Pons (tissue), 1 donor: Measurements from ENCODE around the gene DDX24.
A peak's percentile ranks its signal among the peaks of the same experiment; 100 is the strongest.

Experiments used
- DNase-seq: peaks from one replicate; pipeline ENCODE4 v3.0.0-alpha.2; 2016; ENCODE audit warnings: low spot score

DDX24 gene

GRCh38 chr14:94080621-94081385, at the start of gene DDX24, which contains the start of gene IFI27L1:
TSS of gene DDX24 (minus strand) at chr14:94081202. CDS start at chr14:94079742, 1,460 bp downstream.
TSS of gene IFI27L1 (plus strand) at chr14:94081310. CDS start at chr14:94096938, 15,628 bp downstream.
- DNase-seq, result peak; percentile 91

GRCh38 chr14:94129758-94130414, 48.9 kb upstream of the DDX24 start:
- peak; percentile 70 for DNase-seq

GRCh38 chr14:94129111-94129757, 48.2 kb upstream of the DDX24 start, which contains the start of gene IFI27L2:
TSS of gene IFI27L2 (minus strand) at chr14:94129604. CDS start at chr14:94129564, 40 bp downstream.
- DNase-seq, result peak; percentile 89

- no peak for DNase-seq
Measured at GRCh38 chr14:94128216-94128839, 47.3 kb upstream of the DDX24 start.

- no peak for DNase-seq
Measured at GRCh38 chr14:94127330-94127729, 46.3 kb upstream of the DDX24 start.

GRCh38 chr14:94126800-94127199, 45.8 kb upstream of the DDX24 start:
- no peak for DNase-seq

- no peak for DNase-seq
Measured at GRCh38 chr14:94126419-94126677, 45.3 kb upstream of the DDX24 start.

GRCh38 chr14:94125659-94126418, 44.8 kb upstream of the DDX24 start:
- DNase-seq, result no peak

GRCh38 chr14:94124582-94125377, 43.8 kb upstream of the DDX24 start:
- DNase-seq, result no peak

- no peak for DNase-seq
Measured at GRCh38 chr14:94123868-94124267, 42.9 kb upstream of the DDX24 start.

GRCh38 chr14:94123296-94123695, 42.3 kb upstream of the DDX24 start:
- DNase-seq, result no peak

GRCh38 chr14:94122438-94122837, 41.4 kb upstream of the DDX24 start:
- no peak for DNase-seq

GRCh38 chr14:94121485-94121884, 40.5 kb upstream of the DDX24 start:
- DNase-seq, result no peak

- DNase-seq, result no peak
Measured at GRCh38 chr14:94120667-94121340, 39.8 kb upstream of the DDX24 start.

GRCh38 chr14:94119071-94119470, 38.1 kb upstream of the DDX24 start:
- no peak for DNase-seq

GRCh38 chr14:94117856-94118255, 36.9 kb upstream of the DDX24 start:
- no peak for DNase-seq

- no peak for DNase-seq
Measured at GRCh38 chr14:94116701-94117100, 35.7 kb upstream of the DDX24 start.

GRCh38 chr14:94115631-94116030, 34.6 kb upstream of the DDX24 start:
- DNase-seq, result no peak

GRCh38 chr14:94115058-94115591, 34.1 kb upstream of the DDX24 start:
- peak; percentile 20 for DNase-seq

GRCh38 chr14:94114589-94115057, 33.6 kb upstream of the DDX24 start:
- DNase-seq, result no peak
